WTC11 (cell line): ENCODE data around the gene ZNF622. TPM values are rescaled to one million over a fixed set of nuclear protein-coding genes. Genes with fewer than 3 reads are reported as not detected.

ENCODE experiments used
- ATAC-seq: fragments of 200-7000 bp; cut with Tn5 transposase; 2 replicates; pipeline ENCODE4 v1.10.0; 2021; ENCODE audit warnings: mild to moderate bottlenecking, moderate library complexity
- CTCF ChIA-PET: fragments of 300-600 bp; sonication (Branson Sonifier 250); formaldehyde crosslinking; loops from one replicate; lab custom pipeline; 2021; ENCODE audit warnings: antibody characterized with exemption; lab: Charles Lee
- POLR2A ChIA-PET: fragments of 350-600 bp; sonication (Branson Sonifier 250); formaldehyde crosslinking; loops from one replicate; lab custom pipeline; 2021; ENCODE audit warnings: antibody characterized with exemption; lab: Charles Lee
- DNase-seq: peaks from one replicate; pipeline ENCODE4 v3.0.0; 2021; ENCODE audit warnings: low spot score
- H3K27ac Mint-ChIP-seq: 2 replicates; pipeline ENCODE4 v1.8.0; 2021; ENCODE audit warnings: mixed read lengths
- H3K27me3 Mint-ChIP-seq: 2 replicates; pipeline ENCODE4 v1.8.0; 2021; ENCODE audit warnings: low read depth, mild to moderate bottlenecking, moderate library complexity, mixed read lengths
- H3K36me3 Mint-ChIP-seq: 2 replicates; pipeline ENCODE4 v1.8.0; 2021; ENCODE audit warnings: mixed read lengths
- H3K4me1 Mint-ChIP-seq: 2 replicates; pipeline ENCODE4 v1.8.0; 2022; ENCODE audit warnings: mixed read lengths
- H3K4me3 Mint-ChIP-seq: 2 replicates; pipeline ENCODE4 v1.8.0; 2021; ENCODE audit warnings: mild to moderate bottlenecking, moderate library complexity, mixed read lengths
- H3K9me3 Mint-ChIP-seq: 2 replicates; pipeline ENCODE4 v1.8.0; 2021; ENCODE audit warnings: mixed read lengths
- ERG ChIP-seq: fragments of 250-450 bp; sonication (Bioruptor Pico); IDR thresholded peaks from 2 replicates; pipeline ENCODE4 v1.8.0; 2021; ENCODE audit warnings: mild to moderate bottlenecking
- FOXK1 ChIP-seq: sonication (generic); formaldehyde crosslinking; IDR thresholded peaks from 2 replicates; pipeline ENCODE4 v1.8.0; 2022; ENCODE audit warnings: mild to moderate bottlenecking, moderate library complexity, missing genetic modification reagents
- JAZF1 ChIP-seq: fragments of 250-450 bp; sonication (Bioruptor Pico); IDR thresholded peaks from 2 replicates; pipeline ENCODE4 v1.9.0; 2021; ENCODE audit warnings: moderate library complexity, mild to moderate bottlenecking, inconsistent platforms
- NFE2L1 ChIP-seq: sonication (generic); formaldehyde crosslinking; IDR thresholded peaks from 2 replicates; pipeline ENCODE4 v1.8.1; 2023; ENCODE audit warnings: missing genetic modification reagents
- RELA ChIP-seq: sonication (generic); formaldehyde crosslinking; IDR thresholded peaks from 2 replicates; pipeline ENCODE4 v1.8.1; 2022; ENCODE audit warnings: missing genetic modification reagents, mild to moderate bottlenecking, borderline replicate concordance
- RORB ChIP-seq: fragments of 250-450 bp; sonication (Bioruptor Pico); IDR thresholded peaks from 2 replicates; pipeline ENCODE4 v1.9.0; 2021; ENCODE audit warnings: mild to moderate bottlenecking
- SP1 ChIP-seq: sonication (generic); formaldehyde crosslinking; conservative IDR thresholded peaks from 2 replicates; pipeline ENCODE4 v1.8.1; 2022; ENCODE audit warnings: missing genetic modification reagents
- TCF7 ChIP-seq: sonication (generic); formaldehyde crosslinking; IDR thresholded peaks from 2 replicates; pipeline ENCODE4 v1.8.0; 2022; ENCODE audit warnings: mild to moderate bottlenecking, low read depth, missing genetic modification reagents, moderate library complexity
- TEAD1 ChIP-seq: sonication (generic); formaldehyde crosslinking; IDR thresholded peaks from 2 replicates; pipeline ENCODE4 v1.8.0; 2022; ENCODE audit warnings: mild to moderate bottlenecking, missing genetic modification reagents
- ZMAT4 ChIP-seq: fragments of 250-450 bp; sonication (Bioruptor Pico); IDR thresholded peaks from 2 replicates; pipeline ENCODE4 v1.9.0; 2021; ENCODE audit warnings: mild to moderate bottlenecking
- total RNA-seq: library from RNA; stranded (reverse); gene quantifications from 3 replicates; pipeline ENCODE4 v1.2.3, GENCODE V29; 2021
- TF ChIP-seq, protein P1 (sequence below): fragments of 250-450 bp; sonication (Bioruptor Pico); IDR thresholded peaks from 2 replicates; pipeline ENCODE4 v1.9.0; 2021; ENCODE audit warnings: mild to moderate bottlenecking
- TF ChIP-seq, protein P2 (sequence below): fragments of 250-450 bp; sonication (Bioruptor Pico); IDR thresholded peaks from 2 replicates; pipeline ENCODE4 v1.9.0; 2021; ENCODE audit warnings: moderate library complexity, mild to moderate bottlenecking, inconsistent platforms, borderline replicate concordance
- TF ChIP-seq, protein P3 (sequence below): sonication (generic); formaldehyde crosslinking; conservative IDR thresholded peaks from 2 replicates; pipeline ENCODE4 v1.8.1; 2022; ENCODE audit warnings: mild to moderate bottlenecking, missing genetic modification reagents
- TF ChIP-seq, protein P4 (sequence below): sonication (generic); formaldehyde crosslinking; IDR thresholded peaks from 2 replicates; pipeline ENCODE4 v1.8.0; 2022; ENCODE audit warnings: mild to moderate bottlenecking, missing genetic modification reagents
- TF ChIP-seq, protein P5 (sequence below): sonication (generic); formaldehyde crosslinking; IDR thresholded peaks from 2 replicates; pipeline ENCODE4 v1.8.1; 2022; ENCODE audit warnings: mild to moderate bottlenecking, missing genetic modification reagents, moderate library complexity, borderline replicate concordance

The ZNF622 gene
- total RNA-seq, 1 experiment from 2014 or later: 37.9 TPM

- TF ChIP-seq, protein P1, sequence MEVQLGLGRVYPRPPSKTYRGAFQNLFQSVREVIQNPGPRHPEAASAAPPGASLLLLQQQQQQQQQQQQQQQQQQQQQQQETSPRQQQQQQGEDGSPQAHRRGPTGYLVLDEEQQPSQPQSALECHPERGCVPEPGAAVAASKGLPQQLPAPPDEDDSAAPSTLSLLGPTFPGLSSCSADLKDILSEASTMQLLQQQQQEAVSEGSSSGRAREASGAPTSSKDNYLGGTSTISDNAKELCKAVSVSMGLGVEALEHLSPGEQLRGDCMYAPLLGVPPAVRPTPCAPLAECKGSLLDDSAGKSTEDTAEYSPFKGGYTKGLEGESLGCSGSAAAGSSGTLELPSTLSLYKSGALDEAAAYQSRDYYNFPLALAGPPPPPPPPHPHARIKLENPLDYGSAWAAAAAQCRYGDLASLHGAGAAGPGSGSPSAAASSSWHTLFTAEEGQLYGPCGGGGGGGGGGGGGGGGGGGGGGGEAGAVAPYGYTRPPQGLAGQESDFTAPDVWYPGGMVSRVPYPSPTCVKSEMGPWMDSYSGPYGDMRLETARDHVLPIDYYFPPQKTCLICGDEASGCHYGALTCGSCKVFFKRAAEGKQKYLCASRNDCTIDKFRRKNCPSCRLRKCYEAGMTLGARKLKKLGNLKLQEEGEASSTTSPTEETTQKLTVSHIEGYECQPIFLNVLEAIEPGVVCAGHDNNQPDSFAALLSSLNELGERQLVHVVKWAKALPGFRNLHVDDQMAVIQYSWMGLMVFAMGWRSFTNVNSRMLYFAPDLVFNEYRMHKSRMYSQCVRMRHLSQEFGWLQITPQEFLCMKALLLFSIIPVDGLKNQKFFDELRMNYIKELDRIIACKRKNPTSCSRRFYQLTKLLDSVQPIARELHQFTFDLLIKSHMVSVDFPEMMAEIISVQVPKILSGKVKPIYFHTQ: no peak
- TF ChIP-seq, protein P2, sequence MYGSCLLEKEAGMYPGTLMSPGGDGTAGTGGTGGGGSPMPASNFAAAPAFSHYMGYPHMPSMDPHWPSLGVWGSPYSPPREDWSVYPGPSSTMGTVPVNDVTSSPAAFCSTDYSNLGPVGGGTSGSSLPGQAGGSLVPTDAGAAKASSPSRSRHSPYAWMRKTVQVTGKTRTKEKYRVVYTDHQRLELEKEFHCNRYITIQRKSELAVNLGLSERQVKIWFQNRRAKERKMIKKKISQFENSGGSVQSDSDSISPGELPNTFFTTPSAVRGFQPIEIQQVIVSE (CRISPR knock-in tag): no peak
- no peak for TF ChIP-seq RORB (CRISPR knock-in tag)
Observed at GRCh38 chr5:16483361-16483760, 17.8 kb upstream of the ZNF622 start (continued).

DNA sequence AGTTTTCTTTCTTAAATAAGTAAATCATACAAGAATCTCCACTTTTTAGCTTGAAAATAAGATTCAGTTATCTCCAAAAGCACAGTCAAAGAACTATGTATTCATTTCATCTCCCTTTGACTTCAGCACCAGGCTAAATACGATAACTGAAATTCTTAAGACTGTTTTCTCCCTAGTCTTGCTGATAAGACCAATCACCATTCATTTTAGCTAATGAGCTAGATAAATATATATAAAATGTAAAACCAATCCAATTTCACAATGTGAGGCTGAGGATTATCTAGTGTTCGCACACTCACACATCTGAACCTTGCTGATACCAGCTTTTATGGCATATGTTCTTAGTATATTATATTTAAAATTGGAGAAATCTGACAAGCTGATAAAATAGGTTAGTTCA lies 17.3 kb upstream of the ZNF622 start:
- Mint-ChIP-seq H3K36me3 (no peaks in the 10 kb centered on the region), H3K9me3 (peaks cover 15% of the 10 kb centered on the region), H3K27ac (no peak overlapping the region), H3K4me1 (no peaks in the 10 kb centered on the region), H3K27me3 (no peaks in the 10 kb centered on the region), H3K4me3 (no peak overlapping the region)
- ATAC-seq: no peak
- no peak for DNase-seq
- ChIA-PET CTCF (no interaction called here), POLR2A (no interaction called here)
- TF ChIP-seq FOXK1 (CRISPR knock-in tag) (no peak), ZMAT4 (CRISPR knock-in tag) (no peak), SP1 (CRISPR knock-in tag) (no peak), NFE2L1 (no peak), ERG (CRISPR knock-in tag) (no peak), JAZF1 (CRISPR knock-in tag) (no peak), TCF7 (CRISPR knock-in tag) (no peak), TEAD1 (no peak), RELA (no peak)
- TF ChIP-seq, protein P3, sequence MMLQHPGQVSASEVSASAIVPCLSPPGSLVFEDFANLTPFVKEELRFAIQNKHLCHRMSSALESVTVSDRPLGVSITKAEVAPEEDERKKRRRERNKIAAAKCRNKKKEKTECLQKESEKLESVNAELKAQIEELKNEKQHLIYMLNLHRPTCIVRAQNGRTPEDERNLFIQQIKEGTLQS (CRISPR knock-in tag): no peak
- TF ChIP-seq, protein P4, sequence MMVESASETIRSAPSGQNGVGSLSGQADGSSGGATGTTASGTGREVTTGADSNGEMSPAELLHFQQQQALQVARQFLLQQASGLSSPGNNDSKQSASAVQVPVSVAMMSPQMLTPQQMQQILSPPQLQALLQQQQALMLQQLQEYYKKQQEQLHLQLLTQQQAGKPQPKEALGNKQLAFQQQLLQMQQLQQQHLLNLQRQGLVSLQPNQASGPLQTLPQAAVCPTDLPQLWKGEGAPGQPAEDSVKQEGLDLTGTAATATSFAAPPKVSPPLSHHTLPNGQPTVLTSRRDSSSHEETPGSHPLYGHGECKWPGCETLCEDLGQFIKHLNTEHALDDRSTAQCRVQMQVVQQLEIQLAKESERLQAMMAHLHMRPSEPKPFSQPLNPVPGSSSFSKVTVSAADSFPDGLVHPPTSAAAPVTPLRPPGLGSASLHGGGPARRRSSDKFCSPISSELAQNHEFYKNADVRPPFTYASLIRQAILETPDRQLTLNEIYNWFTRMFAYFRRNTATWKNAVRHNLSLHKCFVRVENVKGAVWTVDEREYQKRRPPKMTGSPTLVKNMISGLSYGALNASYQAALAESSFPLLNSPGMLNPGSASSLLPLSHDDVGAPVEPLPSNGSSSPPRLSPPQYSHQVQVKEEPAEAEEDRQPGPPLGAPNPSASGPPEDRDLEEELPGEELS (CRISPR knock-in tag): no peak
- TF ChIP-seq, protein P5, sequence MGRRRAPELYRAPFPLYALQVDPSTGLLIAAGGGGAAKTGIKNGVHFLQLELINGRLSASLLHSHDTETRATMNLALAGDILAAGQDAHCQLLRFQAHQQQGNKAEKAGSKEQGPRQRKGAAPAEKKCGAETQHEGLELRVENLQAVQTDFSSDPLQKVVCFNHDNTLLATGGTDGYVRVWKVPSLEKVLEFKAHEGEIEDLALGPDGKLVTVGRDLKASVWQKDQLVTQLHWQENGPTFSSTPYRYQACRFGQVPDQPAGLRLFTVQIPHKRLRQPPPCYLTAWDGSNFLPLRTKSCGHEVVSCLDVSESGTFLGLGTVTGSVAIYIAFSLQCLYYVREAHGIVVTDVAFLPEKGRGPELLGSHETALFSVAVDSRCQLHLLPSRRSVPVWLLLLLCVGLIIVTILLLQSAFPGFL: no peak
- TF ChIP-seq, protein P1: no peak
